DOHH2 (cell line): ENCODE results near the gene NEAT1.
"Not testable (repeated sequence)": the region's sequence is repeated elsewhere in the genome, so short reads cannot be mapped to it uniquely, and the experiment has no call there.

Source experiments
- CTCF ChIP-seq: fragments of 200-600 bp; sonication (generic); IDR thresholded peaks from one replicate; pipeline ENCODE4 v1.5.1; 2014; ENCODE audit warnings: antibody characterized with exemption, mild to moderate bottlenecking, low read depth, low read length; ENCODE audit not compliant: poor library complexity, severe bottlenecking
- EZH2phosphoT487 ChIP-seq: fragments of 200-600 bp; sonication (generic); IDR thresholded peaks from 2 replicates; pipeline ENCODE4 v1.6.1; 2017; ENCODE audit warnings: borderline replicate concordance, mild to moderate bottlenecking, antibody characterized with exemption, low read length, moderate library complexity, mixed read lengths

DNA sequence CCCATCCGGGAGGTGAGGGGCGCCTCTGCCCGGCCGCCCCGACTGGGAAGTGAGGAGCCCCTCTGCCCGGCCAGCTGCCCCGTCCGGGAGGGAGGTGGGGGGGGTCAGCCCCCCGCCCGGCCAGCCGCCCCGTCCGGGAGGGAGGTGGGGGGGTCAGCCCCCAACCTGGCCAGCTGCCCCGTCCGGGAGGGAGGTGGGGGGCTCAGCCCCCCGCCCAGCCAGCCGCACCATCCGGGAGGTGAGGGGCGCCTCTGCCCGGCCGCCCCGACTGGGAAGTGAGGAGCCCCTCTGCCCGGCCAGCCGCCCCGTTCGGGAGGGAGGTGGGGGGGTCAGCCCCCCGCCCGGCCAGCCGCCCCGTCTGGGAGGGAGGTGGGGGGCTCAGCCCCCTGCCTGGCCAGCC, 28.7 kb downstream of the NEAT1 start:
- not testable (repeated sequence) for TF ChIP-seq CTCF, EZH2phosphoT487
